ENCODE measurements around the gene IL1RL2. TPM values are rescaled to one million over a fixed set of nuclear protein-coding genes. Genes with fewer than 3 reads are reported as not detected.

Gene IL1RL2
- total and polyA plus RNA-seq, 2 donors (not counting 1 experiment from before 2014, with no cell fraction given) = 0.28 to 2.6 TPM

- Histone ChIP-seq H3K79me2 (ENCODE audit: control insufficient read depth, insufficient read depth, low read length) (peaks cover 38% of the 10 kb centered on the region), H4K20me1 (ENCODE audit: control insufficient read depth, extremely low read depth, insufficient read depth, low read length) (no peaks in the 10 kb centered on the region), H3K9ac (ENCODE audit: insufficient read depth, low read length) (peak within 1 kb of the TSS; percentile 94), H3K4me1 (ENCODE audit: control insufficient read depth, extremely low read depth, insufficient read depth, low read length) (peaks cover 11% of the 10 kb centered on the region), H3K36me3 (ENCODE audit: control insufficient read depth, insufficient read depth, low read length) (peaks cover 14% of the 10 kb centered on the region), H2AFZ (ENCODE audit: low read length) (peak within 1 kb of the TSS; percentile 57), H3K27me3 (ENCODE audit: control insufficient read depth, insufficient read depth, low read length) (no peaks in the 10 kb centered on the region), H3K4me2 (ENCODE audit: extremely low read depth, insufficient read depth, low read length) (peak within 1 kb of the TSS; percentile 96), H3K27ac (ENCODE audit: insufficient read depth, low read length) (peak within 1 kb of the TSS; percentile 97), H3K9me3 (ENCODE audit: control insufficient read depth, insufficient read depth, low read depth, low read length) (peaks cover 11% of the 10 kb centered on the region), H3K4me3 (replicated peaks in 1 of 4; ENCODE audit: control extremely low read depth in 1 of 4, insufficient read depth in 1 of 4, low read depth in 3 of 4, low read length in 4 of 4) (peak within 1 kb of the TSS; percentile 69 to 99 (median 92))
- TF ChIP-seq EZH2 (IDR thresholded peaks at IDR 0.05; ENCODE audit: low read length, missing control alignments) = no peak
- no peak for TF ChIP-seq CTCF (conservative IDR thresholded peaks at IDR 0.05 in 1 of 2, IDR thresholded peaks at IDR 0.05 in 1 of 2; ENCODE audit: low read depth in 1 of 2, low read length in 2 of 2)
- peak; percentile 81 to 83 for DNase-seq (ENCODE audit: low read depth in 2 of 2)
These were observed 44.6 kb upstream of the IL1RL2 start, which contains the start of gene IL1R1 for GRCh38 chr2:102141970-102142828. TSS of gene IL1R1 (plus strand) at chr2:102142746. CDS start at chr2:102157725, 14,979 bp downstream.

GRCh38 chr2:102142829-102143449 lies 43.9 kb upstream of the IL1RL2 start:
- no peaks in the 10 kb centered on the region for H4K20me1 ChIP-seq (ENCODE audit: control insufficient read depth, extremely low read depth, insufficient read depth, low read length)
- H3K36me3 ChIP-seq (ENCODE audit: control insufficient read depth, insufficient read depth, low read length) = peaks cover 14% of the 10 kb centered on the region
- peak overlapping the region; percentile 94 for H3K9ac ChIP-seq (ENCODE audit: insufficient read depth, low read length)
- H3K27ac ChIP-seq (ENCODE audit: insufficient read depth, low read length) = peak overlapping the region; percentile 97
- H3K9me3 ChIP-seq (ENCODE audit: control insufficient read depth, insufficient read depth, low read depth, low read length) = peaks cover 11% of the 10 kb centered on the region
- peaks cover 44% of the 10 kb centered on the region for H3K79me2 ChIP-seq (ENCODE audit: control insufficient read depth, insufficient read depth, low read length)
- H3K4me2 ChIP-seq (ENCODE audit: extremely low read depth, insufficient read depth, low read length) = peak overlapping the region; percentile 93
- H3K27me3 ChIP-seq (ENCODE audit: control insufficient read depth, insufficient read depth, low read length) = no peaks in the 10 kb centered on the region
- DNase-seq (ENCODE audit: low read depth in 2 of 2) = peak; percentile 60 to 68
- H3K4me3 ChIP-seq (replicated peaks in 1 of 4; ENCODE audit: control extremely low read depth in 1 of 4, insufficient read depth in 1 of 4, low read depth in 3 of 4, low read length in 4 of 4) = peak overlapping the region; percentile 69 to 99 (median 92)
- H2AFZ ChIP-seq (ENCODE audit: low read length) = peak overlapping the region; percentile 57
- peaks cover 11% of the 10 kb centered on the region for H3K4me1 ChIP-seq (ENCODE audit: control insufficient read depth, extremely low read depth, insufficient read depth, low read length)
- TF ChIP-seq CTCF (conservative IDR thresholded peaks at IDR 0.05 in 1 of 2, IDR thresholded peaks at IDR 0.05 in 1 of 2; ENCODE audit: low read depth in 1 of 2, low read length in 2 of 2) (no peak), EZH2 (IDR thresholded peaks at IDR 0.05; ENCODE audit: low read length, missing control alignments) (no peak)

GRCh38 chr2:102143450-102143985 lies 43.3 kb upstream of the IL1RL2 start:
- Histone ChIP-seq H2AFZ (ENCODE audit: low read length) (peak overlapping the region; percentile 57), H3K9ac (ENCODE audit: insufficient read depth, low read length) (peak overlapping the region; percentile 94)
- peak in 1 of 2 donors; percentile 13 for TF ChIP-seq CTCF (conservative IDR thresholded peaks at IDR 0.05 in 1 of 2, IDR thresholded peaks at IDR 0.05 in 1 of 2; ENCODE audit: low read depth in 1 of 2, low read length in 2 of 2)
- no peak for TF ChIP-seq EZH2 (IDR thresholded peaks at IDR 0.05; ENCODE audit: low read length, missing control alignments)

More at GRCh38 chr2:102143450-102143985, 43.3 kb upstream of the IL1RL2 start:
- peaks cover 11% of the 10 kb centered on the region for H3K9me3 ChIP-seq (ENCODE audit: control insufficient read depth, insufficient read depth, low read depth, low read length)
- H3K27me3 ChIP-seq (ENCODE audit: control insufficient read depth, insufficient read depth, low read length) = no peaks in the 10 kb centered on the region
- no peaks in the 10 kb centered on the region for H4K20me1 ChIP-seq (ENCODE audit: control insufficient read depth, extremely low read depth, insufficient read depth, low read length)
- H3K4me1 ChIP-seq (ENCODE audit: control insufficient read depth, extremely low read depth, insufficient read depth, low read length) = peaks cover 11% of the 10 kb centered on the region
- peak overlapping the region; percentile 97 for H3K27ac ChIP-seq (ENCODE audit: insufficient read depth, low read length)
- peak overlapping the region; percentile 69 to 99 (median 92) for H3K4me3 ChIP-seq (replicated peaks in 1 of 4; ENCODE audit: control extremely low read depth in 1 of 4, insufficient read depth in 1 of 4, low read depth in 3 of 4, low read length in 4 of 4)
- H3K36me3 ChIP-seq (ENCODE audit: control insufficient read depth, insufficient read depth, low read length) = peaks cover 14% of the 10 kb centered on the region
- H3K79me2 ChIP-seq (ENCODE audit: control insufficient read depth, insufficient read depth, low read length) = peaks cover 45% of the 10 kb centered on the region
- peak overlapping the region; percentile 93 for H3K4me2 ChIP-seq (ENCODE audit: extremely low read depth, insufficient read depth, low read length)
- peak; percentile 42 to 60 for DNase-seq (ENCODE audit: low read depth in 2 of 2)

All from fibroblast of lung (primary cell).